GM12892 (cell line): ENCODE results near the gene MGLL.

Source experiments
- POLR2A ChIP-seq: IDR thresholded peaks from 2 replicates; pipeline ENCODE4 v1.6.1; 2011; ENCODE audit warnings: low read depth, low read length, control low read depth
- POLR2AphosphoS5 ChIP-seq: IDR thresholded peaks from 2 replicates; pipeline ENCODE4 v1.6.1; 2011; ENCODE audit warnings: low read depth, low read length, control low read depth
- TAF1 ChIP-seq: IDR thresholded peaks from 2 replicates; pipeline ENCODE4 v1.6.1; 2011; ENCODE audit warnings: low read depth, mild to moderate bottlenecking, control low read depth, low read length, borderline replicate concordance

- TF ChIP-seq POLR2A (no peak), POLR2AphosphoS5 (no peak), TAF1 (no peak)
Observed at GRCh38 chr3:127831723-127832172, 9.4 kb upstream of the MGLL start.
